Lower lobe of right lung (tissue), 2 donors: Measurements from ENCODE around the gene MOGAT2. TPM values are rescaled to one million over a fixed set of nuclear protein-coding genes. Genes with fewer than 3 reads are reported as not detected.

ENCODE experiments used
- ATAC-seq, 2 donors: fragments of 200-7000 bp; cut with Tn5 transposase; one replicate each; pipeline ENCODE4 v1.9.1; 2020 to 2022; ENCODE audit warnings: mild to moderate bottlenecking in 2 of 2, moderate library complexity in 2 of 2
- DNase-seq: peaks from one replicate; pipeline ENCODE4 v3.0.0-alpha.2; 2020
- H3K27ac ChIP-seq: fragments of 200-600 bp; one replicate; pipeline ENCODE4 v1.8.0; 2022
- H3K27me3 ChIP-seq: fragments of 200-600 bp; one replicate; pipeline ENCODE4 v1.8.0; 2022; ENCODE audit warnings: low read depth
- H3K36me3 ChIP-seq: fragments of 200-600 bp; one replicate; pipeline ENCODE4 v1.8.0; 2022; ENCODE audit warnings: mild to moderate bottlenecking
- H3K4me1 ChIP-seq: fragments of 200-600 bp; one replicate; pipeline ENCODE4 v1.8.0; 2022
- H3K4me3 ChIP-seq: fragments of 200-600 bp; one replicate; pipeline ENCODE4 v1.8.0; 2022; ENCODE audit warnings: mild to moderate bottlenecking
- H3K9me3 ChIP-seq: fragments of 200-600 bp; one replicate; pipeline ENCODE4 v1.8.0; 2022
- intact Hi-C: fragments of 100-400 bp; cut with DNase I; formaldehyde crosslinking; loops from one replicate; pipeline ENCODE4 v1.11.0; 2022
- total RNA-seq: library from RNA; stranded (reverse); fragmentation: NEBNext Ultra II Directional; extraction: Animal tissue kit (Norgen Biotek cat#: 25700); gene quantifications from one replicate; pipeline ENCODE4 v1.2.1, GENCODE V29; 2021
- TF ChIP-seq, protein P1 (sequence below): fragments of 200-600 bp; IDR thresholded peaks from one replicate; pipeline ENCODE4 v1.8.0; 2022; ENCODE audit warnings: antibody characterized with exemption, mild to moderate bottlenecking
- donor health status: DM: no; HTN: yes; CAD: no; lungs with severe emphysema.

MOGAT2 gene
- total RNA-seq, 1 donor from 2014 or later, result not detected

- Histone ChIP-seq H3K27me3 (no peaks in the 10 kb centered on the region), H3K36me3 (no peaks in the 10 kb centered on the region), H3K9me3 (no peaks in the 10 kb centered on the region), H3K4me3 (no peak overlapping the region), H3K27ac (no peak overlapping the region), H3K4me1 (no peaks in the 10 kb centered on the region)
- ATAC-seq, result no peak
- no peak for DNase-seq
- TF ChIP-seq, protein P1, sequence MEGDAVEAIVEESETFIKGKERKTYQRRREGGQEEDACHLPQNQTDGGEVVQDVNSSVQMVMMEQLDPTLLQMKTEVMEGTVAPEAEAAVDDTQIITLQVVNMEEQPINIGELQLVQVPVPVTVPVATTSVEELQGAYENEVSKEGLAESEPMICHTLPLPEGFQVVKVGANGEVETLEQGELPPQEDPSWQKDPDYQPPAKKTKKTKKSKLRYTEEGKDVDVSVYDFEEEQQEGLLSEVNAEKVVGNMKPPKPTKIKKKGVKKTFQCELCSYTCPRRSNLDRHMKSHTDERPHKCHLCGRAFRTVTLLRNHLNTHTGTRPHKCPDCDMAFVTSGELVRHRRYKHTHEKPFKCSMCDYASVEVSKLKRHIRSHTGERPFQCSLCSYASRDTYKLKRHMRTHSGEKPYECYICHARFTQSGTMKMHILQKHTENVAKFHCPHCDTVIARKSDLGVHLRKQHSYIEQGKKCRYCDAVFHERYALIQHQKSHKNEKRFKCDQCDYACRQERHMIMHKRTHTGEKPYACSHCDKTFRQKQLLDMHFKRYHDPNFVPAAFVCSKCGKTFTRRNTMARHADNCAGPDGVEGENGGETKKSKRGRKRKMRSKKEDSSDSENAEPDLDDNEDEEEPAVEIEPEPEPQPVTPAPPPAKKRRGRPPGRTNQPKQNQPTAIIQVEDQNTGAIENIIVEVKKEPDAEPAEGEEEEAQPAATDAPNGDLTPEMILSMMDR, result no peak
- intact Hi-C loops, result no loop called here
These were observed 1.9 kb upstream of the MOGAT2 start for GRCh38 chr11:75715688-75716087.

- Histone ChIP-seq H3K4me1 (no peaks in the 10 kb centered on the region), H3K27me3 (no peaks in the 10 kb centered on the region), H3K27ac (no peak overlapping the region), H3K36me3 (no peaks in the 10 kb centered on the region), H3K9me3 (no peaks in the 10 kb centered on the region), H3K4me3 (no peak overlapping the region)
- TF ChIP-seq, protein P1, result no peak
- intact Hi-C loops, result no loop called here
- no peak for DNase-seq
- ATAC-seq, result no peak
These were observed 979 bp upstream of the MOGAT2 start for GRCh38 chr11:75716659-75717058.

DNA sequence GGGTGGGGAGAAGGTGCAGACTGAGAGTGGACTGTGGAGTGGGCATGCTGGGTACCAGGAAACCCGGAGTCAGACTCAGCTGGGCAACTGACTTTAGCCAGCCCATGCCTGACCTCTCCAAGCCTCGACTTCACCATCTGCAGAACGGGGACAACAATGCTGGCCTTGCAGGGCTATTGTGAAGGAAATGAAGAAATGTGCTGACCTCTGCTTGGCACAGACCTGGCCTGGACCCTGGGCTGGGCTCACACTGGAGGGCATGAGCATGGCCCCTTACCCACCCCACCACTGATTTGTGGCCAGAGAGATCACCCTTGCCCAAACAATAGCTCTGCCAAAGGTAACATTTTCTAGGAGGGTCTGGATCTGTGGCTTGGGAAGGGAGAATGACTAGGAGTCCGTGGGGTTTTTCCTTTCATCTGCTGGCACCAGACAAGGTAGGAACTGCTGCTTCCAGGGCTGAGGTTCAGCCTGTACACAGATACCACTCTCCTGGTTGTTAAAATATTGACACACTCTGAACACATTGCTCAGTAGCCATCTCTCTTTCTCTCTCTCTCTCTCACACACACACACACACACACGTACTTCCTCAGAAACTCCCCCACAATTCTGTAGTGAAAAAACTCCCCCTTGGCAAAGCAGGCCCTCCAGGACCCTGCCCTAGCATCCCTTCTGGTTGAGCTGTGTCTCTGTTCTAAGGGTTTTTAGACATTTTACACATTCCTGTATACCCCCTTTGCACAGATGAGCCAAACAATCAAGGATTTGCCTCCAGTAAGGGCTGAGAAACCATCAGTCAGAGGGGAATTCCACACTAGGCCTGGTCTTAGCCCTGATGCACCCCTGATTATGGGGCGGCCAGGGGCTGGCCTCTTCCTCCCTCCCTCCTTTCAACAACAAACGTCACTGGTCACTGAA, 1.0 kb downstream of the MOGAT2 start:
- intact Hi-C loops, result no loop called here
- H3K9me3 ChIP-seq, result no peaks in the 10 kb centered on the region
- no peak overlapping the region for H3K4me3 ChIP-seq
- TF ChIP-seq, protein P1, result no peak
- no peaks in the 10 kb centered on the region for H3K4me1 ChIP-seq
- DNase-seq (no peak), ATAC-seq (no peak)
- H3K36me3 ChIP-seq, result no peaks in the 10 kb centered on the region
- no peaks in the 10 kb centered on the region for H3K27me3 ChIP-seq
- no peak overlapping the region for H3K27ac ChIP-seq

DNA sequence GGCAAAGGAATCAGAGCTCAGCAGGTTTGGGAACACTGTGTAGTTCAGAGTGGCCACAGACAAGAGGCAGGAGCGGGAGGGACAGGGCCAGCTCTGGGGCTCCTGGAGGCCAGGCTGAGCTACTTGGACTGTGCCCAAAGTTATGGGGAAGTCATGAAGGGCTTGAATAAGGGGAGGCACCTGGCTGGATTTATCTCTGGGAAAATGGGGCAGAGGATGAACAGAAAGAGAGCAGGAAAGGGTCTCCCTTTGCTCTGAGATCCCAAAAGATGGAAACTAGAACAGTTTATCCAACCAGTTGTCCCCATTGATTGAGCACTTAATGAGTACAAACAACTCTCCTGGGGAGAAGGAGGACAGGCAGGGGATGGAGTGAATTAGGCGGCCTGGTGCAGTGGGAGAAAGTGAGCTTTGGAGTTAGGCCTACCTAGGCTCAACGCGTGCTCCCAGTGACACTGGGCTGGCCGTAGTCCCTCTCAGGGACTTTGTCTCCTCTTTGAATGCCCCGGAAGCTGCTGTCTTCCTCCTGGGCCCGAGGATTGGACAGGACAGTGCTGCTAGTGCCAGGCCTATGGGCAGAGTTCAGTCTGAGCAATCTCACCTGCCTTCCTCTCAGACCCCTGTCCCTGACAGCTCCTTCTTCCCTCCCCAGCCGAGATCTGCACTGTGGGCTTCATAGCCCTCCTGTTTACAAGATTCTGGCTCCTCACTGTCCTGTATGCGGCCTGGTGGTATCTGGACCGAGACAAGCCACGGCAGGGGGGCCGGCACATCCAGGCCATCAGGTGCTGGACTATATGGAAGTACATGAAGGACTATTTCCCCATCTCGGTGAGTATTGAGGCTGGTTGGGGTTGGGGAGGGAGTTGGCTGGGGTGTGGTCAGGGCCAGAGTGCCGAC, 2.0 kb downstream of the MOGAT2 start:
- TF ChIP-seq, protein P1, result no peak
- intact Hi-C loops, result no loop called here
- DNase-seq (no peak), ATAC-seq (no peak)
- Histone ChIP-seq H3K27ac (no peak overlapping the region), H3K9me3 (no peaks in the 10 kb centered on the region), H3K4me3 (no peak overlapping the region), H3K4me1 (no peaks in the 10 kb centered on the region), H3K27me3 (no peaks in the 10 kb centered on the region), H3K36me3 (no peaks in the 10 kb centered on the region)

- Histone ChIP-seq H3K4me1 (no peaks in the 10 kb centered on the region), H3K4me3 (no peak overlapping the region), H3K36me3 (no peaks in the 10 kb centered on the region), H3K27ac (no peak overlapping the region), H3K27me3 (no peaks in the 10 kb centered on the region), H3K9me3 (no peaks in the 10 kb centered on the region)
- TF ChIP-seq, protein P1, result no peak
- intact Hi-C loops, result no loop called here
- ATAC-seq, result no peak
- no peak for DNase-seq
These were observed 3.0 kb downstream of the MOGAT2 start for GRCh38 chr11:75720639-75721038.
